Neutrophil (primary cell): ENCODE measurements around the gene LTK.

Source experiments
- H3K27ac ChIP-seq: fragments of 200-600 bp; sonication (generic); 2 replicates; pipeline ENCODE4 v1.5.1; 2016; ENCODE audit warnings: mild to moderate bottlenecking, moderate library complexity
- H3K27me3 ChIP-seq: fragments of 200-600 bp; sonication (generic); 2 replicates; pipeline ENCODE4 v1.6.0; 2016; ENCODE audit warnings: mild to moderate bottlenecking
- H3K36me3 ChIP-seq: fragments of 200-600 bp; sonication (generic); 2 replicates; pipeline ENCODE4 v1.5.1; 2017
- H3K4me1 ChIP-seq, 2 experiments: fragments of 200-600 bp in 1 of 2; sonication (generic) in 1 of 2; 1 replicate in 1 of 2; 2 replicates in 1 of 2; pipeline versions ENCODE4 v1.5.1 to v1.6.1; 2013 to 2016; ENCODE audit warnings: low read depth in 1 of 2, low read length in 1 of 2, mild to moderate bottlenecking in 1 of 2, moderate library complexity in 1 of 2; ENCODE audit not compliant: control insufficient read depth in 1 of 2, insufficient read depth in 1 of 2
- H3K4me3 ChIP-seq, 2 experiments: fragments of 200-600 bp in 1 of 2; sonication (generic) in 1 of 2; 1 replicate in 1 of 2; 2 replicates in 1 of 2; pipeline ENCODE4 v1.5.1; 2013 to 2016; ENCODE audit warnings: low read depth in 1 of 2, low read length in 1 of 2, mild to moderate bottlenecking in 1 of 2, moderate library complexity in 1 of 2
- H3K9me3 ChIP-seq: fragments of 200-600 bp; sonication (generic); 2 replicates; pipeline ENCODE4 v1.5.1; 2016
- CTCF ChIP-seq: fragments of 200-600 bp; sonication (generic); IDR thresholded peaks from 2 replicates; pipeline ENCODE4 v1.5.1; 2016; ENCODE audit warnings: antibody characterized with exemption

Gene LTK

GRCh38 chr15:41523097-41523496 is 9.5 kb upstream of the LTK start:
- Histone ChIP-seq H3K27ac (no peak overlapping the region), H3K4me3 (no peak overlapping the region), H3K4me1 (no peaks in the 10 kb centered on the region), H3K9me3 (no peaks in the 10 kb centered on the region), H3K27me3 (no peaks in the 10 kb centered on the region), H3K36me3 (peaks cover 33% of the 10 kb centered on the region)
- no peak for TF ChIP-seq CTCF

- TF ChIP-seq CTCF = no peak
- no peak overlapping the region for H3K27ac ChIP-seq
- peaks cover 18% of the 10 kb centered on the region for H3K36me3 ChIP-seq
- H3K9me3 ChIP-seq = no peaks in the 10 kb centered on the region
- no peaks in the 10 kb centered on the region for H3K27me3 ChIP-seq
- no peak overlapping the region for H3K4me3 ChIP-seq
- no peaks in the 10 kb centered on the region for H3K4me1 ChIP-seq
Measured at GRCh38 chr15:41521614-41522013, 8.0 kb upstream of the LTK start.

GRCh38 chr15:41520636-41521035 is 7.0 kb upstream of the LTK start:
- H3K4me3 ChIP-seq = no peak overlapping the region
- no peak for TF ChIP-seq CTCF
- H3K27ac ChIP-seq = no peak overlapping the region
- H3K9me3 ChIP-seq = no peaks in the 10 kb centered on the region
- no peaks in the 10 kb centered on the region for H3K4me1 ChIP-seq
- H3K27me3 ChIP-seq = no peaks in the 10 kb centered on the region
- H3K36me3 ChIP-seq = peaks cover 9% of the 10 kb centered on the region

- H3K36me3 ChIP-seq = peaks cover 9% of the 10 kb centered on the region
- H3K27me3 ChIP-seq = peaks cover 22% of the 10 kb centered on the region
- H3K4me1 ChIP-seq = peaks cover 9 to 11% of the 10 kb centered on the region in 2 experiments
- no peak for TF ChIP-seq CTCF
- H3K4me3 ChIP-seq = no peak overlapping the region
- H3K9me3 ChIP-seq = no peaks in the 10 kb centered on the region
- H3K27ac ChIP-seq = no peak overlapping the region
Measured at GRCh38 chr15:41517895-41518449, 4.3 kb upstream of the LTK start.

- Histone ChIP-seq H3K9me3 (no peaks in the 10 kb centered on the region), H3K4me3 (peak overlapping the region; percentile 37 to 53), H3K27ac (no peak overlapping the region), H3K27me3 (peaks cover 67% of the 10 kb centered on the region), H3K4me1 (peaks cover 23 to 27% of the 10 kb centered on the region in 2 experiments), H3K36me3 (no peaks in the 10 kb centered on the region)
- TF ChIP-seq CTCF = no peak
Measured at GRCh38 chr15:41512940-41513505, 604 bp downstream of the LTK start.
